WTC11 (cell line): Measurements from ENCODE around the gene STRADA. TPM values are rescaled to one million over a fixed set of nuclear protein-coding genes. Genes with fewer than 3 reads are reported as not detected.

Source experiments
- ATAC-seq: fragments of 200-7000 bp; cut with Tn5 transposase; 2 replicates; pipeline ENCODE4 v1.10.0; 2021; ENCODE audit warnings: mild to moderate bottlenecking, moderate library complexity
- CTCF ChIA-PET: fragments of 300-600 bp; sonication (Branson Sonifier 250); formaldehyde crosslinking; loops from one replicate; lab custom pipeline; 2021; ENCODE audit warnings: antibody characterized with exemption; lab: Charles Lee
- POLR2A ChIA-PET: fragments of 350-600 bp; sonication (Branson Sonifier 250); formaldehyde crosslinking; loops from one replicate; lab custom pipeline; 2021; ENCODE audit warnings: antibody characterized with exemption; lab: Charles Lee
- DNase-seq: peaks from one replicate; pipeline ENCODE4 v3.0.0; 2021; ENCODE audit warnings: low spot score
- H3K27ac Mint-ChIP-seq: 2 replicates; pipeline ENCODE4 v1.8.0; 2021; ENCODE audit warnings: mixed read lengths
- H3K27me3 Mint-ChIP-seq: 2 replicates; pipeline ENCODE4 v1.8.0; 2021; ENCODE audit warnings: low read depth, mild to moderate bottlenecking, moderate library complexity, mixed read lengths
- H3K36me3 Mint-ChIP-seq: 2 replicates; pipeline ENCODE4 v1.8.0; 2021; ENCODE audit warnings: mixed read lengths
- H3K4me1 Mint-ChIP-seq: 2 replicates; pipeline ENCODE4 v1.8.0; 2022; ENCODE audit warnings: mixed read lengths
- H3K4me3 Mint-ChIP-seq: 2 replicates; pipeline ENCODE4 v1.8.0; 2021; ENCODE audit warnings: mild to moderate bottlenecking, moderate library complexity, mixed read lengths
- H3K9me3 Mint-ChIP-seq: 2 replicates; pipeline ENCODE4 v1.8.0; 2021; ENCODE audit warnings: mixed read lengths
- E2F1 ChIP-seq: sonication (generic); formaldehyde crosslinking; IDR thresholded peaks from 2 replicates; pipeline ENCODE4 v1.8.0; 2022; ENCODE audit warnings: mild to moderate bottlenecking, missing genetic modification reagents
- ELF4 ChIP-seq: sonication (generic); formaldehyde crosslinking; IDR thresholded peaks from 2 replicates; pipeline ENCODE4 v1.8.1; 2022; ENCODE audit warnings: low read depth, mild to moderate bottlenecking, moderate library complexity, missing genetic modification reagents
- FOXP4 ChIP-seq: sonication (generic); formaldehyde crosslinking; IDR thresholded peaks from 2 replicates; pipeline ENCODE4 v1.8.0; 2022; ENCODE audit warnings: mild to moderate bottlenecking, missing genetic modification reagents
- HMGXB4 ChIP-seq: sonication (generic); formaldehyde crosslinking; IDR thresholded peaks from 2 replicates; pipeline ENCODE4 v1.8.1; 2023; ENCODE audit warnings: mild to moderate bottlenecking, moderate library complexity, missing genetic modification reagents
- IRF2 ChIP-seq: sonication (generic); formaldehyde crosslinking; IDR thresholded peaks from 2 replicates; pipeline ENCODE4 v1.8.0; 2022; ENCODE audit warnings: low read depth, missing genetic modification reagents, borderline replicate concordance
- JAZF1 ChIP-seq: fragments of 250-450 bp; sonication (Bioruptor Pico); IDR thresholded peaks from 2 replicates; pipeline ENCODE4 v1.9.0; 2021; ENCODE audit warnings: moderate library complexity, mild to moderate bottlenecking, inconsistent platforms
- KAT7 ChIP-seq: sonication (generic); formaldehyde crosslinking; IDR thresholded peaks from 2 replicates; pipeline ENCODE4 v1.8.1; 2023; ENCODE audit warnings: missing genetic modification reagents, mild to moderate bottlenecking, borderline replicate concordance
- NR3C1 ChIP-seq: sonication (generic); formaldehyde crosslinking; conservative IDR thresholded peaks from 2 replicates; pipeline ENCODE4 v1.8.1; 2023; ENCODE audit warnings: low read depth, mild to moderate bottlenecking, missing genetic modification reagents
- RELA ChIP-seq: sonication (generic); formaldehyde crosslinking; IDR thresholded peaks from 2 replicates; pipeline ENCODE4 v1.8.1; 2022; ENCODE audit warnings: missing genetic modification reagents, mild to moderate bottlenecking, borderline replicate concordance
- SMAD3 ChIP-seq: sonication (generic); formaldehyde crosslinking; IDR thresholded peaks from 2 replicates; pipeline ENCODE4 v1.8.0; 2022; ENCODE audit warnings: missing genetic modification reagents, mild to moderate bottlenecking, borderline replicate concordance
- STAT6 ChIP-seq: sonication (generic); formaldehyde crosslinking; conservative IDR thresholded peaks from 2 replicates; pipeline ENCODE4 v1.8.1; 2023; ENCODE audit warnings: mild to moderate bottlenecking, low read depth, missing genetic modification reagents, moderate library complexity
- USF2 ChIP-seq: sonication (generic); formaldehyde crosslinking; IDR thresholded peaks from 2 replicates; pipeline ENCODE4 v1.8.1; 2023; ENCODE audit warnings: mild to moderate bottlenecking, missing genetic modification reagents, moderate library complexity
- ZNF121 ChIP-seq: sonication (generic); formaldehyde crosslinking; IDR thresholded peaks from 2 replicates; pipeline ENCODE4 v1.8.0; 2023; ENCODE audit warnings: missing genetic modification reagents
- ZNF263 ChIP-seq: sonication (generic); formaldehyde crosslinking; IDR thresholded peaks from 2 replicates; pipeline ENCODE4 v1.8.1; 2022; ENCODE audit warnings: low read depth, mild to moderate bottlenecking, moderate library complexity, missing genetic modification reagents
- ZNF281 ChIP-seq: sonication (generic); formaldehyde crosslinking; IDR thresholded peaks from 2 replicates; pipeline ENCODE4 v1.8.0; 2023; ENCODE audit warnings: mild to moderate bottlenecking, missing genetic modification reagents
- ZNF317 ChIP-seq: sonication (generic); formaldehyde crosslinking; IDR thresholded peaks from 2 replicates; pipeline ENCODE4 v1.8.1; 2023; ENCODE audit warnings: low read depth, mild to moderate bottlenecking, moderate library complexity, missing genetic modification reagents, borderline replicate concordance
- ZNF425 ChIP-seq: fragments of 250-450 bp; sonication (Bioruptor Pico); conservative IDR thresholded peaks from 2 replicates; pipeline ENCODE4 v1.9.0; 2021; ENCODE audit warnings: mild to moderate bottlenecking
- ZNF532 ChIP-seq: fragments of 250-450 bp; sonication (Bioruptor Pico); IDR thresholded peaks from 2 replicates; pipeline ENCODE4 v1.9.0; 2021; ENCODE audit warnings: mild to moderate bottlenecking, borderline replicate concordance
- ZNF671 ChIP-seq: fragments of 250-450 bp; sonication (Bioruptor Pico); IDR thresholded peaks from 2 replicates; pipeline ENCODE4 v1.8.0; 2021; ENCODE audit warnings: mild to moderate bottlenecking
- total RNA-seq: library from RNA; stranded (reverse); gene quantifications from 3 replicates; pipeline ENCODE4 v1.2.3, GENCODE V29; 2021

STRADA gene
- total RNA-seq, 1 experiment from 2014 or later: 36.6 TPM

- POLR2A ChIA-PET: interaction anchor here (0.6 to 0.7 kb wide), 3 partner anchors 20 to 730 kb away, joined by 3 to 5 read pairs (median 4); no protein-coding TSS in a partner anchor
- Mint-ChIP-seq H3K9me3 (no peaks in the 10 kb centered on the region), H3K4me3 (no peak overlapping the region), H3K36me3 (peaks cover 23% of the 10 kb centered on the region), H3K4me1 (peaks cover 5% of the 10 kb centered on the region), H3K27me3 (no peaks in the 10 kb centered on the region), H3K27ac (peak overlapping the region; percentile 51)
- ATAC-seq (no peak), DNase-seq (no peak)
- CTCF ChIA-PET: interaction anchor here (0.7 to 1.7 kb wide), 3 partner anchors 58 to 711 kb away, joined by 3 to 4 read pairs (median 3); no protein-coding TSS in a partner anchor
- TF ChIP-seq IRF2 (CRISPR knock-in tag) (no peak), RELA (CRISPR knock-in tag) (no peak), ZNF263 (CRISPR knock-in tag) (no peak), JAZF1 (CRISPR knock-in tag) (no peak), ZNF317 (no peak), ZNF121 (no peak), HMGXB4 (CRISPR knock-in tag) (no peak), E2F1 (no peak), ZNF281 (no peak), STAT6 (no peak), FOXP4 (CRISPR knock-in tag) (no peak), SMAD3 (no peak), USF2 (no peak), ELF4 (CRISPR knock-in tag) (no peak), ZNF425 (no peak), NR3C1 (CRISPR knock-in tag) (no peak), ZNF532 (CRISPR knock-in tag) (no peak), KAT7 (CRISPR knock-in tag) (no peak), ZNF671 (CRISPR knock-in tag) (no peak)
These were observed 26.8 kb upstream of the STRADA start for GRCh38 chr17:63768433-63768832.
